ENCODE measurements around the gene USP33. TPM values are rescaled to one million over a fixed set of nuclear protein-coding genes. Genes with fewer than 3 reads are reported as not detected.
"Not testable (repeated sequence)": the region's sequence is repeated elsewhere in the genome, so short reads cannot be mapped to it uniquely, and the experiment has no call there.

USP33 gene
- total and polyA plus RNA-seq, 4 experiments from 2014 or later: 43.0 to 89.1 (median 65.4) TPM

- Histone ChIP-seq H3K27me3 (ENCODE audit: insufficient read depth, low read length) (no peaks in the 10 kb centered on the region), H3K4me1 (ENCODE audit: insufficient read depth, low read length) (no peaks in the 10 kb centered on the region), H3K4me3 (ENCODE audit: low read length in 2 of 2) (no peak overlapping the region), H3K9me3 (ENCODE audit: control insufficient read depth in 1 of 2, low read length in 2 of 2) (no peaks in the 10 kb centered on the region), H3K36me3 (ENCODE audit: insufficient read depth, low read length) (peaks cover 15% of the 10 kb centered on the region), H3K27ac (ENCODE audit: low read depth, low read length) (no peak overlapping the region)
- Mint-ChIP-seq H3K4me3 (no peak overlapping the region), H3K36me3 (peaks cover 34 to 35% of the 10 kb centered on the region in 2 donors), H3K9me3 (peaks cover 0 to 1% (median 0%) of the 10 kb centered on the region in 8 donors), H3K27me3 (no peaks in the 10 kb centered on the region), H3K4me1 (peaks cover 0 to 2% (median 0%) of the 10 kb centered on the region in 4 donors), H3K27ac (peak overlapping the region in 3 of 7 donors; percentile 36 to 70 (median 65))
- intact Hi-C loops (cut with micrococcal nuclease): no loop called here
- CTCF ChIA-PET (ENCODE audit: partially characterized antibody): no interaction called here
- no peak for DNase-seq
- POLR2A ChIA-PET (ENCODE audit: partially characterized antibody): no interaction called here
These were observed 54.9 kb downstream of the USP33 start for GRCh38 chr1:77704736-77705135.

DNA sequence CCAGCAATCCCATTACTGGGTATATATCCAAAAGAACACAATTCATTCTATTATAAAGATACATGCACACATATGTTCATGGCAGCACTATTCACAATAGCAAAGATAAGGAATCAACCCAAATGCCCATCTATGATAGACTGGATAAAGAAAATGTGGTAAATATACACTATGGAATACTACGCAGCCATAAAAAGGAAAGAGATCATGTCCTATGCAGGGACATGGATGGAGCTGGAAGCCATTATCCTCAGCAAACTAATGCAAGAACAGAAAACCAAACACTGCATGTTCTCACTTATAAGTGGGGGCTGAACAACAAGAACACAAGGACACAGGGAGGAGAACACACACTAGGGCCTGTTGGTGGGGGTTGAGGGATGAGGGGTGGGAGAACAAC, 60.0 kb downstream of the USP33 start:
- H3K4me1 ChIP-seq (ENCODE audit: insufficient read depth, low read length); H3K4me3 ChIP-seq (ENCODE audit: low read length in 2 of 2); H3K4me3 Mint-ChIP-seq; H3K36me3 ChIP-seq (ENCODE audit: insufficient read depth, low read length); H3K27me3 Mint-ChIP-seq; H3K27me3 ChIP-seq (ENCODE audit: insufficient read depth, low read length); DNase-seq; H3K4me1 Mint-ChIP-seq; H3K27ac Mint-ChIP-seq; intact Hi-C loops (cut with micrococcal nuclease); H3K27ac ChIP-seq (ENCODE audit: low read depth, low read length); H3K9me3 ChIP-seq (ENCODE audit: control insufficient read depth in 1 of 2, low read length in 2 of 2); H3K9me3 Mint-ChIP-seq; CTCF ChIA-PET (ENCODE audit: partially characterized antibody): not testable (repeated sequence)
- H3K36me3 Mint-ChIP-seq: peaks cover 21 to 25% of the 10 kb centered on the region in 2 donors
- POLR2A ChIA-PET (ENCODE audit: partially characterized antibody): interaction anchor here (1.1 kb wide), 1 partner anchor 14 kb away, joined by 3 read pairs; no protein-coding TSS in a partner anchor

DNA sequence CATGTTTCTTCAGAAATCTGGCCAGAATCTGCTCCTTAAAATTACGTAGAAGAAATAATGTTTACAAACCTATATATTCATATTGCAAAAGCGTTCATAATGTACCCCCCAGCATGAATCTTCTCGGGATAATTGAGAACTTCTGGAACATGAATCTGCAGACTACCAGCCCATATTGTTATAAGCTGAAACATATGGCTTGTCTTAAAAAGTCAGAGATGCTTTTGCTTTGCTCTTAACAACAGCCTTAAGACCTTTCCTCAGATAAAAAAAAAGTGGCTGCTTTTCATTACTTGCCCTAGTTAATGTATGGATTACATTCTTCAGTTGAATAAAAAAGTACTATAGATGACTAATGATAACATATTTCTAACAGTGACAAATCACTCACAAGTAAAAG, 62.2 kb downstream of the USP33 start:
- H3K36me3 Mint-ChIP-seq: peaks cover 26 to 32% of the 10 kb centered on the region in 2 donors
- DNase-seq: no peak
- H3K27me3 Mint-ChIP-seq: no peaks in the 10 kb centered on the region
- H3K4me3 Mint-ChIP-seq: no peak overlapping the region
- Histone ChIP-seq H3K27ac (ENCODE audit: low read depth, low read length) (no peak overlapping the region), H3K4me3 (ENCODE audit: low read length in 2 of 2) (no peak overlapping the region), H3K27me3 (ENCODE audit: insufficient read depth, low read length) (no peaks in the 10 kb centered on the region), H3K4me1 (ENCODE audit: insufficient read depth, low read length) (no peaks in the 10 kb centered on the region), H3K36me3 (ENCODE audit: insufficient read depth, low read length) (peaks cover 5% of the 10 kb centered on the region), H3K9me3 (ENCODE audit: control insufficient read depth in 1 of 2, low read length in 2 of 2) (no peaks in the 10 kb centered on the region)
- ChIA-PET CTCF (ENCODE audit: partially characterized antibody) (no interaction called here), POLR2A (ENCODE audit: partially characterized antibody) (no interaction called here)
- H3K9me3 Mint-ChIP-seq: peaks cover 0 to 3% (median 0%) of the 10 kb centered on the region in 8 donors
- H3K4me1 Mint-ChIP-seq: no peaks in the 10 kb centered on the region
- intact Hi-C loops (cut with micrococcal nuclease): no loop called here
- no peak overlapping the region for H3K27ac Mint-ChIP-seq

DNA sequence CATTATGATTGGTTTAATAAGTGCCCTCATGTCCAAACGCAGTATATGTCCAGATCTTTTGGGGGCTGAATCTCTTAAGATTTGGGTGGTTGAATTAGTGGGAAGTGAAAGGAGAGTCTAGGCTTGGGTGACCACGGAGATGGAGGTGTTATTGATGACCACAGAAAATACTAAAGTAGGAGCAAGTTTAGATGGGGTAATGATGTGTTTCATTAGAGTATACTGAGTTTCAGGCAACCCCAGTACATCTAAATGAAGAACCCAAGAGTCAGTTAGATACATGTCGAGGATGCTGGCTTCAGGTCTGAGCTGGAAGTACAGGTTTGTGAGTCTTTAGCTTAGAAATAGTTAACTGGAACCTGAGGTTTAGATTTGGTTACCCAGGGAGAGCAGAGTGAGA, 70.7 kb downstream of the USP33 start:
- Mint-ChIP-seq H3K4me3 (peak overlapping the region in 1 of 8 donors; percentile 70), H3K36me3 (peaks cover 10 to 12% of the 10 kb centered on the region in 2 donors), H3K27ac (no peak overlapping the region), H3K9me3 (no peaks in the 10 kb centered on the region), H3K4me1 (peaks cover 2 to 5% (median 5%) of the 10 kb centered on the region in 4 donors), H3K27me3 (no peaks in the 10 kb centered on the region)
- no peaks in the 10 kb centered on the region for H3K36me3 ChIP-seq (ENCODE audit: insufficient read depth, low read length)
- no peaks in the 10 kb centered on the region for H3K27me3 ChIP-seq (ENCODE audit: insufficient read depth, low read length)
- no peaks in the 10 kb centered on the region for H3K9me3 ChIP-seq (ENCODE audit: control insufficient read depth in 1 of 2, low read length in 2 of 2)
- H3K4me3 ChIP-seq (ENCODE audit: low read length in 2 of 2): no peak overlapping the region
- CTCF ChIA-PET (ENCODE audit: partially characterized antibody): interaction anchor here (1.2 kb wide), 1 partner anchor 156 kb away, joined by 3 read pairs; no protein-coding TSS in a partner anchor
- H3K27ac ChIP-seq (ENCODE audit: low read depth, low read length): no peak overlapping the region
- no peak for DNase-seq
- peaks cover 4% of the 10 kb centered on the region for H3K4me1 ChIP-seq (ENCODE audit: insufficient read depth, low read length)
- POLR2A ChIA-PET (ENCODE audit: partially characterized antibody): no interaction called here
- intact Hi-C loops (cut with micrococcal nuclease): loop anchor here (10.0 kb wide), 4 partner anchors 254 to 936 kb away; partner anchors contain the start of genes AK5, IFI44L and PIGK

DNA sequence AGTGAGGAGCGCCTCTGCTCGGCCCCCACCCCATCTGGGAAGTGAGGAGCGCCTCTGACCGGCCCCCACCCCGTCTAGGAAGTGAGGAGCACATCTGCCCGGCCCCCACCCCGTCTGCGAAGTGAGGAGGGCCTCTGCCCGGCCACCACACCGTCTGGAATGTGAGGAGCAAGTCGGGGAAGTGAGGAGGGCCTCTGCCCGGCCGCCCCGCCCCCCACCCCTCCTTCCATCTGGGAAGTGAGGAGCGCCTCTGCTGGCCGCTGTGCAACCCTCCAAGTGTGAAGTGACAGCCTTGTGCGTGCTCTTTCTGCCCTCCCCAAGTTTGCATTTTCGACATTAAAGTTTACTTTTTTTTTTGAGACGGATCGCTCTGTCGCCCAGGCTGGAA, 72.1 kb downstream of the USP33 start:
- Histone ChIP-seq H3K4me3 (ENCODE audit: low read length in 2 of 2) (no peak overlapping the region), H3K36me3 (ENCODE audit: insufficient read depth, low read length) (no peaks in the 10 kb centered on the region), H3K27me3 (ENCODE audit: insufficient read depth, low read length) (no peaks in the 10 kb centered on the region), H3K9me3 (ENCODE audit: control insufficient read depth in 1 of 2, low read length in 2 of 2) (no peaks in the 10 kb centered on the region), H3K27ac (ENCODE audit: low read depth, low read length) (no peak overlapping the region), H3K4me1 (ENCODE audit: insufficient read depth, low read length) (peaks cover 9% of the 10 kb centered on the region)
- Mint-ChIP-seq H3K36me3 (peaks cover 8% of the 10 kb centered on the region in 2 donors), H3K27me3 (no peaks in the 10 kb centered on the region), H3K4me1 (peaks cover 8 to 12% (median 9%) of the 10 kb centered on the region in 4 donors), H3K27ac (no peak overlapping the region), H3K9me3 (no peaks in the 10 kb centered on the region), H3K4me3 (peak overlapping the region in 6 of 8 donors; percentile 10 to 78 (median 47))
- peak in 1 of 5 donors; percentile 26 for DNase-seq
- intact Hi-C loops (cut with micrococcal nuclease): loop anchor here (10.0 kb wide), 4 partner anchors 253 to 937 kb away; partner anchors contain the start of genes AK5, IFI44L and PIGK
- ChIA-PET CTCF (ENCODE audit: partially characterized antibody) (no interaction called here), POLR2A (ENCODE audit: partially characterized antibody) (no interaction called here)

- CTCF ChIA-PET (ENCODE audit: partially characterized antibody): no interaction called here
- H3K27ac Mint-ChIP-seq: no peak overlapping the region
- no peaks in the 10 kb centered on the region for H3K27me3 Mint-ChIP-seq
- H3K4me1 Mint-ChIP-seq: peaks cover 9 to 18% (median 11%) of the 10 kb centered on the region in 4 donors
- DNase-seq: peak in 1 of 5 donors; percentile 35
- POLR2A ChIA-PET (ENCODE audit: partially characterized antibody): no interaction called here
- peaks cover 0 to under 1% (median 0%) of the 10 kb centered on the region in 8 donors for H3K9me3 Mint-ChIP-seq
- no peak overlapping the region for H3K4me3 Mint-ChIP-seq
- Histone ChIP-seq H3K27ac (ENCODE audit: low read depth, low read length) (no peak overlapping the region), H3K4me3 (ENCODE audit: low read length in 2 of 2) (no peak overlapping the region), H3K27me3 (ENCODE audit: insufficient read depth, low read length) (no peaks in the 10 kb centered on the region), H3K4me1 (ENCODE audit: insufficient read depth, low read length) (peaks cover 10% of the 10 kb centered on the region), H3K9me3 (ENCODE audit: control insufficient read depth in 1 of 2, low read length in 2 of 2) (no peaks in the 10 kb centered on the region), H3K36me3 (ENCODE audit: insufficient read depth, low read length) (no peaks in the 10 kb centered on the region)
- peaks cover 8 to 13% of the 10 kb centered on the region in 2 donors for H3K36me3 Mint-ChIP-seq
- intact Hi-C loops (cut with micrococcal nuclease): loop anchor here (10.0 kb wide), 4 partner anchors 252 to 938 kb away; partner anchors contain the start of genes AK5, IFI44L and PIGK
These were observed 72.7 kb downstream of the USP33 start for GRCh38 chr1:77686796-77687518.

All from CD4-positive, alpha-beta memory T cell (primary cell).